MM.1S (cell line): ENCODE data around the gene SNRNP27.
"Not testable (repeated sequence)": the region's sequence is repeated elsewhere in the genome, so short reads cannot be mapped to it uniquely, and the experiment has no call there.

ENCODE experiments used
- DNase-seq: peaks from one replicate; pipeline ENCODE4 v3.0.0-alpha.2; 2015
- H2AFZ ChIP-seq: fragments of 300-600 bp; sonication (generic); 2 replicates; pipeline ENCODE4 v1.6.0; 2016; ENCODE audit warnings: antibody characterized with exemption, low read length
- H3F3A ChIP-seq: fragments of 300-600 bp; sonication (generic); 2 replicates; pipeline ENCODE4 v1.6.1; 2016; ENCODE audit warnings: mild to moderate bottlenecking, antibody characterized with exemption, low read length, moderate library complexity, mixed read lengths; ENCODE audit not compliant: insufficient read depth
- H3K27ac ChIP-seq: fragments of 300-600 bp; sonication (generic); 2 replicates; pipeline ENCODE4 v1.5.1; 2016; ENCODE audit warnings: mild to moderate bottlenecking, low read length
- H3K27me3 ChIP-seq: fragments of 300-600 bp; sonication (generic); replicated peaks from 2 replicates; pipeline ENCODE4 v1.6.0; 2016; ENCODE audit warnings: low read length; ENCODE audit not compliant: insufficient read depth
- H3K36me3 ChIP-seq: fragments of 300-600 bp; sonication (generic); replicated peaks from 2 replicates; pipeline ENCODE4 v1.6.1; 2016; ENCODE audit warnings: mild to moderate bottlenecking, low read length, mixed read lengths; ENCODE audit not compliant: insufficient read depth
- H3K4me1 ChIP-seq: fragments of 300-600 bp; sonication (generic); 2 replicates; pipeline ENCODE4 v1.6.1; 2016; ENCODE audit warnings: low read length, mixed read lengths
- H3K4me2 ChIP-seq: fragments of 300-600 bp; sonication (generic); 2 replicates; pipeline ENCODE4 v1.6.0; 2016; ENCODE audit warnings: low read depth, low read length
- H3K4me3 ChIP-seq: fragments of 300-600 bp; sonication (generic); 2 replicates; pipeline ENCODE4 v1.5.1; 2016; ENCODE audit warnings: low read length, mixed read lengths
- H3K79me2 ChIP-seq: fragments of 300-600 bp; sonication (generic); 2 replicates; pipeline ENCODE4 v1.6.1; 2016; ENCODE audit warnings: mixed run types, low read length, mixed read lengths
- H3K9ac ChIP-seq: fragments of 300-600 bp; sonication (generic); 2 replicates; pipeline ENCODE4 v1.6.1; 2016; ENCODE audit warnings: low read length, mixed read lengths
- H3K9me2 ChIP-seq: fragments of 300-600 bp; sonication (generic); replicated peaks from 2 replicates; pipeline ENCODE4 v1.6.1; 2016; ENCODE audit warnings: mild to moderate bottlenecking, low read length, mixed read lengths; ENCODE audit not compliant: insufficient read depth
- H3K9me3 ChIP-seq: fragments of 300-600 bp; sonication (generic); replicated peaks from 2 replicates; pipeline ENCODE4 v1.6.1; 2016; ENCODE audit warnings: mild to moderate bottlenecking, low read length, mixed read lengths; ENCODE audit not compliant: insufficient read depth
- H4K20me1 ChIP-seq: fragments of 300-600 bp; sonication (generic); 2 replicates; pipeline ENCODE4 v1.6.1; 2016; ENCODE audit warnings: mild to moderate bottlenecking, low read length, moderate library complexity, mixed read lengths; ENCODE audit not compliant: insufficient read depth
- CTCF ChIP-seq: fragments of 300-600 bp; sonication (generic); IDR thresholded peaks from 2 replicates; pipeline ENCODE4 v1.5.1; 2016; ENCODE audit warnings: antibody characterized with exemption, low read length, mixed read lengths
- EZH2 ChIP-seq: fragments of 300-600 bp; sonication (generic); optimal IDR thresholded peaks from 2 replicates; pipeline ENCODE3; 2017; ENCODE audit warnings: low read depth, mild to moderate bottlenecking, antibody characterized with exemption, low read length, mixed read lengths
- EZH2phosphoT487 ChIP-seq: fragments of 300-600 bp; sonication (generic); IDR thresholded peaks from 2 replicates; pipeline ENCODE4 v1.6.1; 2018; ENCODE audit warnings: antibody characterized with exemption, low read length

Gene SNRNP27

GRCh38 chr2:69948963-69949645 lies 55.3 kb downstream of the SNRNP27 start:
- Histone ChIP-seq H3K4me3 (no peak overlapping the region), H2AFZ (no peak overlapping the region), H3K4me2 (no peak overlapping the region), H3K9me3 (no peaks in the 10 kb centered on the region), H3K27ac (no peak overlapping the region), H3F3A (no peaks in the 10 kb centered on the region), H3K79me2 (no peaks in the 10 kb centered on the region), H4K20me1 (no peaks in the 10 kb centered on the region), H3K9ac (no peak overlapping the region), H3K27me3 (no peaks in the 10 kb centered on the region), H3K36me3 (no peaks in the 10 kb centered on the region), H3K4me1 (peaks cover 17% of the 10 kb centered on the region), H3K9me2 (no peaks in the 10 kb centered on the region)
- TF ChIP-seq CTCF, result no peak
- TF ChIP-seq EZH2phosphoT487, result no peak
- no peak for TF ChIP-seq EZH2
- no peak for DNase-seq

GRCh38 chr2:69950241-69950640 lies 56.5 kb downstream of the SNRNP27 start:
- Histone ChIP-seq H3K4me2 (no peak overlapping the region), H3K9me3 (no peaks in the 10 kb centered on the region), H2AFZ (no peak overlapping the region), H3K4me1 (peaks cover 17% of the 10 kb centered on the region), H3K36me3 (no peaks in the 10 kb centered on the region), H3K27me3 (no peaks in the 10 kb centered on the region), H3F3A (no peaks in the 10 kb centered on the region), H3K4me3 (no peak overlapping the region), H3K9ac (no peak overlapping the region), H3K27ac (no peak overlapping the region), H3K79me2 (no peaks in the 10 kb centered on the region), H4K20me1 (no peaks in the 10 kb centered on the region), H3K9me2 (no peaks in the 10 kb centered on the region)
- TF ChIP-seq EZH2, result no peak
- no peak for TF ChIP-seq EZH2phosphoT487
- no peak for TF ChIP-seq CTCF
- DNase-seq, result no peak

- not testable (repeated sequence) for H2AFZ ChIP-seq, H4K20me1 ChIP-seq, H3K9ac ChIP-seq, H3K9me2 ChIP-seq, H3K4me2 ChIP-seq, H3K27ac ChIP-seq, H3K9me3 ChIP-seq, H3F3A ChIP-seq, H3K36me3 ChIP-seq, H3K27me3 ChIP-seq, H3K4me3 ChIP-seq, H3K79me2 ChIP-seq, DNase-seq
- H3K4me1 ChIP-seq, result peaks cover 17% of the 10 kb centered on the region
Observed at GRCh38 chr2:69950671-69951070, 56.9 kb downstream of the SNRNP27 start.

- Histone ChIP-seq H3K27ac (no peak overlapping the region), H3F3A (no peaks in the 10 kb centered on the region), H3K79me2 (no peaks in the 10 kb centered on the region), H3K4me2 (no peak overlapping the region), H3K27me3 (no peaks in the 10 kb centered on the region), H3K4me1 (no peaks in the 10 kb centered on the region), H3K9me3 (no peaks in the 10 kb centered on the region), H4K20me1 (no peaks in the 10 kb centered on the region), H3K9ac (no peak overlapping the region), H3K36me3 (no peaks in the 10 kb centered on the region), H3K4me3 (no peak overlapping the region), H2AFZ (no peak overlapping the region), H3K9me2 (no peaks in the 10 kb centered on the region)
- no peak for DNase-seq
- TF ChIP-seq EZH2phosphoT487, result no peak
- TF ChIP-seq CTCF, result no peak
- TF ChIP-seq EZH2, result no peak
Observed at GRCh38 chr2:69952336-69953115, 58.8 kb downstream of the SNRNP27 start.
